HG02798 (cell line): ENCODE results near the gene EYA2.

Experiments
- ATAC-seq: cut with Tn5 transposase; IDR thresholded peaks from one replicate; pipeline ENCODE4 v1.9.1; 2021; ENCODE audit warnings: mild to moderate bottlenecking; ENCODE audit not compliant: unreplicated experiment, poor library complexity

EYA2 gene

GRCh38 chr20:47230811-47231256 lies 336.2 kb downstream of the EYA2 start:
- ATAC-seq: no peak

GRCh38 chr20:47231382-47232039 lies 336.9 kb downstream of the EYA2 start:
- no peak for ATAC-seq

- ATAC-seq: peak; percentile 36
Measured at GRCh38 chr20:47232518-47232917, 337.9 kb downstream of the EYA2 start.

- ATAC-seq: no peak
Measured at GRCh38 chr20:47233333-47234188, 338.9 kb downstream of the EYA2 start.

GRCh38 chr20:47235111-47235510 lies 340.5 kb downstream of the EYA2 start:
- no peak for ATAC-seq

GRCh38 chr20:47235853-47236638 lies 341.4 kb downstream of the EYA2 start:
- ATAC-seq: no peak

GRCh38 chr20:47236639-47236900 lies 341.9 kb downstream of the EYA2 start:
- no peak for ATAC-seq

GRCh38 chr20:47237715-47238114 lies 343.1 kb downstream of the EYA2 start:
- ATAC-seq: no peak
